Suppressor macrophage treated with lipopolysaccharide for 1 hour (primary cell): ENCODE results near the gene TCOF1.

ENCODE experiments used
- DNase-seq, 3 donors: peaks; one replicate each; pipeline ENCODE4 v3.0.0-alpha.2; 2020 to 2022

The TCOF1 gene

GRCh38 chr5:150357326-150358260 is at the start of gene TCOF1:
TSS of gene TCOF1 (plus strand) at chr5:150357697. CDS start at chr5:150357747, 50 bp downstream.
- DNase-seq, result peak; percentile 98 to 100 (median 99)

- DNase-seq, result no peak
Observed at GRCh38 chr5:150309101-150309885, 48.2 kb upstream of the TCOF1 start.

- no peak for DNase-seq
Observed at GRCh38 chr5:150309886-150310239, 47.6 kb upstream of the TCOF1 start.

- DNase-seq, result no peak
Observed at GRCh38 chr5:150310246-150310645, 47.3 kb upstream of the TCOF1 start.

- DNase-seq, result no peak
Observed at GRCh38 chr5:150311015-150311692, 46.3 kb upstream of the TCOF1 start.

- no peak for DNase-seq
Observed at GRCh38 chr5:150312518-150312917, 45.0 kb upstream of the TCOF1 start.

GRCh38 chr5:150313501-150313900 is 44.0 kb upstream of the TCOF1 start:
- peak in 1 of 3 donors; percentile 22 for DNase-seq

GRCh38 chr5:150313921-150314716 is 43.4 kb upstream of the TCOF1 start:
- no peak for DNase-seq

GRCh38 chr5:150315245-150315644 is 42.3 kb upstream of the TCOF1 start:
- no peak for DNase-seq

- DNase-seq, result no peak
Observed at GRCh38 chr5:150316320-150316719, 41.2 kb upstream of the TCOF1 start.

GRCh38 chr5:150317048-150318003 is 40.2 kb upstream of the TCOF1 start:
- DNase-seq, result no peak

GRCh38 chr5:150318613-150319483 is 38.6 kb upstream of the TCOF1 start:
- no peak for DNase-seq

- no peak for DNase-seq
Observed at GRCh38 chr5:150319484-150319790, 38.1 kb upstream of the TCOF1 start.

GRCh38 chr5:150320044-150320613 is 37.4 kb upstream of the TCOF1 start:
- DNase-seq, result no peak

GRCh38 chr5:150321211-150321610 is 36.3 kb upstream of the TCOF1 start:
- DNase-seq, result no peak

GRCh38 chr5:150321784-150322183 is 35.7 kb upstream of the TCOF1 start:
- DNase-seq, result no peak

GRCh38 chr5:150322202-150322601 is 35.3 kb upstream of the TCOF1 start:
- no peak for DNase-seq

GRCh38 chr5:150323092-150323491 is 34.4 kb upstream of the TCOF1 start:
- DNase-seq, result no peak

- DNase-seq, result no peak
Observed at GRCh38 chr5:150323819-150324218, 33.7 kb upstream of the TCOF1 start.

- no peak for DNase-seq
Observed at GRCh38 chr5:150325426-150325825, 32.1 kb upstream of the TCOF1 start.
